A673 (cell line): ENCODE results near the gene CERS6.

Experiments used
- CTCF ChIP-seq: fragments of 300-800, 200-600 bp; sonication (generic); conservative IDR thresholded peaks from 2 replicates; pipeline ENCODE4 v1.5.1; 2017; ENCODE audit warnings: low read depth, mild to moderate bottlenecking, antibody characterized with exemption, low read length, moderate library complexity, mixed read lengths
- EZH2 ChIP-seq: fragments of 200-600 bp; sonication (generic); IDR thresholded peaks from 2 replicates; pipeline ENCODE4 v1.6.1; 2017; ENCODE audit warnings: borderline replicate concordance, low read depth, mild to moderate bottlenecking, mixed read lengths, antibody characterized with exemption, low read length; ENCODE audit not compliant: poor library complexity, severe bottlenecking

GRCh38 chr2:168770796-168771195 is 314.7 kb downstream of the CERS6 start:
- TF ChIP-seq CTCF: no peak
- TF ChIP-seq EZH2: no peak
